Activated T-helper 1 cell treated with anti-CD3 and anti-CD28 coated beads, Interleukin-12 subunit alpha, Interleukin-12 subunit beta, Interleukin-2, Interleukin-4 antibody, amounts not matched to agents 30 ng/mL and 10 ng/mL and 1 ng/mL, durations not matched to agents 14 hours and 24 hours and 36 hours (primary cell): ENCODE results near the gene ERF. TPM values are rescaled to one million over a fixed set of nuclear protein-coding genes. Genes with fewer than 3 reads are reported as not detected.
"Not testable (repeated sequence)": the region's sequence is repeated elsewhere in the genome, so short reads cannot be mapped to it uniquely, and the experiment has no call there.

Experiments used
- DNase-seq: peaks from one replicate; pipeline ENCODE4 v3.0.0; 2021; ENCODE audit warnings: low spot score
- H3K27ac Mint-ChIP-seq: one replicate; pipeline ENCODE4 v1.8.0; 2021; ENCODE audit warnings: mild to moderate bottlenecking, mixed read lengths
- H3K27me3 Mint-ChIP-seq: one replicate; pipeline ENCODE4 v1.8.0; 2022; ENCODE audit warnings: mild to moderate bottlenecking, moderate library complexity, mixed read lengths; ENCODE audit not compliant: insufficient read depth
- H3K36me3 Mint-ChIP-seq: one replicate; pipeline ENCODE4 v1.8.0; 2021; ENCODE audit warnings: low read depth, mixed read lengths
- H3K4me1 Mint-ChIP-seq: one replicate; pipeline ENCODE4 v1.8.0; 2021; ENCODE audit warnings: low read depth, mixed read lengths
- H3K4me3 Mint-ChIP-seq: one replicate; pipeline ENCODE4 v1.8.0; 2021; ENCODE audit warnings: mild to moderate bottlenecking, moderate library complexity, mixed read lengths
- H3K9me3 Mint-ChIP-seq: one replicate; pipeline ENCODE4 v1.8.0; 2021; ENCODE audit warnings: mixed read lengths
- intact Hi-C: fragments of 100-400 bp; cut with micrococcal nuclease; formaldehyde crosslinking; loops from one replicate; pipeline ENCODE4 v1.15.1; 2024
- total RNA-seq: library from RNA; stranded (reverse); gene quantifications from 2 replicates; pipeline ENCODE4 v1.2.3, GENCODE V29; 2022

Gene ERF
- total RNA-seq, 1 donor from 2014 or later = 71.9 TPM

DNA sequence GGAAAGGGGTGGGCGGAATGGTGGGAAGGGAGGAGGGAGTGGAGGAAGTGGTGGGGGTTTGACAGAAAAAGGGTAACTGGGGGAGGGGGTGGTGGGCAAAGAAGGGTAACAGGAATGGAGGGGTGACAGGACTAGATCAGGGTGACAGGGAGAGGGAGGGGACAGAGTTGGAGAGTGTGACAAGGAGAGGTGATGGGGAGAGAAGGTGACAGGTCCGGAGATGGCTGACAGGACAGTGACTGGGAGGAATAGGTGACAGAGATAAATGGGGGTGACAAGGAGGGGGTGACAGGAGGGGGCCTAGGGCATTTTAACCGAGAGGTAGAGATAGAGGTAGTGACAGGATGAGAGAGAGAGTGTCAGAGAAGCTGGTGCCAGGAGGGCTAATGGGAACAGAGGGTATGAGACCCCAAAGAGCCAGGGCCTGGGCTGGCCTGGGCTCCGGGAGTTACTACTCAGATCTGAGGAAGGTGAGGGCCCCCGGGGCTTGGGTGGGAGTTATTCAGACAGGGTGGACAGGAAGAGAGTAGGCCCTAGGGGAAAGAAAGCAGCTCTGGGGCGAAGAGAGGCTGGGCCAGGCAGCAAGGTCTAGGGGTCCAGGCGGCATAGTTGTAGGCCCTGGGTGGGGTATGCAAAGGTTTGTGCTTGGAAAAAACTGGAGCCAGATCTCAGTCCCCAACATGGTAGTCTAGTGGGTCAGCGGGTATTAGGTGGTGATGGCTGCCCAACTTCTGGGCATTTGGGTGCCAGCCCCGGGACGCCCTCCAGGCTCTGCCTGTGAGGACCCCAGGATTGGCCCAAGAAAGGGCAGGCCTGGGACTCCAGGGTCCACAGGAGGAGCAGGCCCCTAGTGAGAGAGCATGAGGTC is 14.8 kb upstream of the ERF start:
- peaks cover 33% of the 10 kb centered on the region for H3K4me1 Mint-ChIP-seq
- no peak overlapping the region for H3K4me3 Mint-ChIP-seq
- H3K9me3 Mint-ChIP-seq = no peaks in the 10 kb centered on the region
- H3K27me3 Mint-ChIP-seq = no peaks in the 10 kb centered on the region
- intact Hi-C loops = no loop called here
- H3K36me3 Mint-ChIP-seq = peaks cover 15% of the 10 kb centered on the region
- peak overlapping the region; percentile 99 for H3K27ac Mint-ChIP-seq
- no peak for DNase-seq

- Mint-ChIP-seq H3K4me1 (peaks cover 30% of the 10 kb centered on the region), H3K4me3 (no peak within 1 kb of the TSS), H3K36me3 (peaks cover 10% of the 10 kb centered on the region), H3K27ac (peak within 1 kb of the TSS; percentile 99), H3K9me3 (no peaks in the 10 kb centered on the region), H3K27me3 (no peaks in the 10 kb centered on the region)
- DNase-seq = peak; percentile 99
- intact Hi-C loops = loop anchor here (1.0 kb wide), 6 partner anchors 14 to 409 kb away; partner anchors contain the start of genes DEDD2, ERF, PAFAH1B3 and PRR19
Measured at GRCh38 chr19:42268704-42269477, 14.0 kb upstream of the ERF start, which contains the start of gene CIC. Gene CIC (plus strand): TSS chr19:42269252. CDS start chr19:42271784, 2,532 bp downstream.

DNA sequence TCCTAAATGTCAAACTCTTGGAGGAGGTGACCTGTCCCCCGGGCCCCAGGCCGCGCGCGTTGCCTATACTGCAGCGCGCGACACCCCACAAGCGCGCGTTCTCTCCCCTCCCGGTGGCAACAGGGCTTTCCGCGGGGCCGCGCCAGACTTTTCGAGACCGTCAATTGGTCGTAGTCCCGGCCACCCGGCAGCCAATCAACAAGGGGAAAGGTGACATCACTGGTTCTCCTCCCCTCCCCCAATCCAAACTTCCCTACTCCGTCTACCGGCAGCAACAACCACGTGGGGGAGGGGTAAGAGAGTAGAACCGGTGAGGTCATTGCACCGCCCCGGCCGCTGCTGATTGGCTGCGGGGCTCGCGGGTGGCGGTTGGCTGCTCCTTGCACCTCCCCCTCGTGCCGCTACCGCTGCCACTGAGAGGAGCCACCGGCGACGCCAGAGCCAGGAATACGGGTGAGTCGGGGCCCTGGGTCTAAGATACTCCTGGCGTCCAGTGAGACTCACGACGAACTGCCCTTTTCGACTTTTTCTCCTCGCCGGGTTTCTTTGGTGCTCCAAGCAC is 13.3 kb upstream of the ERF start:
- intact Hi-C loops = loop anchor here (1.0 kb wide), 6 partner anchors 13 to 408 kb away; partner anchors contain the start of genes DEDD2, ERF, PAFAH1B3 and PRR19
- H3K36me3 Mint-ChIP-seq = peaks cover 6% of the 10 kb centered on the region
- no peaks in the 10 kb centered on the region for H3K27me3 Mint-ChIP-seq

DNA sequence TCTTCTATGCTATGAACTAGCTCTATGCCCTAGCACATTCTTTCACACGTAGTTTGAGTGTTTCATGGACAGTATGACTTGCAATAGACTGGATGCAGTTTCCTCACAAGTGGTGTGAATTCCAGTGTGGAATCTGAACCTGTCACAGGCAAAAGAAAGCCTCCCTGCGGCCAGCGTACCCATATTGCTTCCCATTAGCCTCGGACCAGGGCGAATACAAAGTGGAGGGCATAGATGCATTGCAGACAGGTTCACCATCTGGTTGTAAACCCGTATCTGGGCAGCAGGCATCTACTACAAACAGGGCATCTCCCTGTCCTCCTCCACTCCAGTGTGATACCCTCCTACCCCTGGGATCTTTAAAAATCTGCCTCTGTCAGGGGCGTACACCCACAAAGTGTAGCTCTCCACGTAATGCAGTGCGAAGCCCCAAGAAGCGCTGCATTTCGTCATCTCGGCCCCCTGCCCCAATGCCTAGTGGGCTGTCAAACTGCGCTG is 12.8 kb upstream of the ERF start:
- no peaks in the 10 kb centered on the region for H3K9me3 Mint-ChIP-seq
- intact Hi-C loops = loop anchor here (1.0 kb wide), 6 partner anchors 12 to 407 kb away; partner anchors contain the start of genes DEDD2, ERF, PAFAH1B3 and PRR19
- H3K36me3 Mint-ChIP-seq = peaks cover 6% of the 10 kb centered on the region
- H3K4me1 Mint-ChIP-seq = peaks cover 30% of the 10 kb centered on the region
- DNase-seq = no peak
- H3K27me3 Mint-ChIP-seq = no peaks in the 10 kb centered on the region
- H3K4me3 Mint-ChIP-seq = no peak overlapping the region
- H3K27ac Mint-ChIP-seq = no peak overlapping the region

More for the DNA sequence above, 13.3 kb upstream of the ERF start:
- Mint-ChIP-seq H3K4me3 (no peak overlapping the region), H3K27ac (no peak overlapping the region), H3K9me3 (no peaks in the 10 kb centered on the region), H3K4me1 (peaks cover 30% of the 10 kb centered on the region)
- peak; percentile 99 for DNase-seq

DNA sequence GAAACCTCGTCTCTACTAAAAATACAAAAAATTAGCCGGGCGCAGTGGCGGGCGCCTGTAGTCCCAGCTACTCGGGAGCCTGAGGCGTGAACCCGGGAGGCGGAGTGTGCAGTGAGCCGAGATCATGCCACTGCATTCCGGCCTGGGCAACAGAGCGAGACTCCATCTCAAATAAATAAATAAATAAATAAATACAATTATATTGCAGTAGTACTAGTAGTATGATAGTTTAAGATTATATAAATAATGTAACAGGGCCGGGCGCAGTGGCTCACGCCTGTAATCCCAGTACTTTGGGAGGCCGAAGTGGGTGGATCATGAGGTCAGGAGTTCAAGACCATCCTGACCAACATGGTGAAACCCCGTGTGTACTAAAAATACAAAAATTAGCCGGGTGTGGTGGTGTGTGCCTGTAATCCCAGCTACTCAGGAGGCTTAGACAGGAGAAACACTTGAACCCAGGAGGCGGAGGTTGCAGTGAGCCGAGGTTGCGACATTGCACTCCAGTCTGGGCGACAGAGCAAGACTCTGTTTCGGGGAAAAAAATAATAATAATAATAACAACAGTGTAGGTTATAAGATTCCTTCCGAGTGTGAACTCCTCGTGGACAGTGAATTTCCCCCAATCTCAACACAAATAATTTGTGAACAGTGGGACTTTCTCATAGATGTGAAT is 12.1 kb upstream of the ERF start:
- DNase-seq, H3K9me3 Mint-ChIP-seq, H3K27me3 Mint-ChIP-seq, H3K36me3 Mint-ChIP-seq, H3K4me3 Mint-ChIP-seq, H3K27ac Mint-ChIP-seq, intact Hi-C loops: not testable (repeated sequence)
- peaks cover 30% of the 10 kb centered on the region for H3K4me1 Mint-ChIP-seq

GRCh38 chr19:42266105-42266504 is 11.2 kb upstream of the ERF start:
- H3K27ac Mint-ChIP-seq, H3K27me3 Mint-ChIP-seq, intact Hi-C loops, H3K4me3 Mint-ChIP-seq, H3K36me3 Mint-ChIP-seq, H3K9me3 Mint-ChIP-seq, DNase-seq: not testable (repeated sequence)
- peaks cover 25% of the 10 kb centered on the region for H3K4me1 Mint-ChIP-seq

GRCh38 chr19:42261763-42262162 is 6.8 kb upstream of the ERF start:
- intact Hi-C loops = no loop called here
- H3K27me3 Mint-ChIP-seq = peaks cover 11% of the 10 kb centered on the region
- H3K27ac Mint-ChIP-seq = no peak overlapping the region
- H3K9me3 Mint-ChIP-seq = no peaks in the 10 kb centered on the region
- no peak overlapping the region for H3K4me3 Mint-ChIP-seq
- H3K36me3 Mint-ChIP-seq = no peaks in the 10 kb centered on the region
- no peak for DNase-seq
- H3K4me1 Mint-ChIP-seq = no peaks in the 10 kb centered on the region

- intact Hi-C loops, H3K36me3 Mint-ChIP-seq, H3K4me1 Mint-ChIP-seq, DNase-seq, H3K4me3 Mint-ChIP-seq, H3K9me3 Mint-ChIP-seq, H3K27ac Mint-ChIP-seq: not testable (repeated sequence)
- peaks cover 14% of the 10 kb centered on the region for H3K27me3 Mint-ChIP-seq
Measured at GRCh38 chr19:42257842-42258241, 2.9 kb upstream of the ERF start.

DNA sequence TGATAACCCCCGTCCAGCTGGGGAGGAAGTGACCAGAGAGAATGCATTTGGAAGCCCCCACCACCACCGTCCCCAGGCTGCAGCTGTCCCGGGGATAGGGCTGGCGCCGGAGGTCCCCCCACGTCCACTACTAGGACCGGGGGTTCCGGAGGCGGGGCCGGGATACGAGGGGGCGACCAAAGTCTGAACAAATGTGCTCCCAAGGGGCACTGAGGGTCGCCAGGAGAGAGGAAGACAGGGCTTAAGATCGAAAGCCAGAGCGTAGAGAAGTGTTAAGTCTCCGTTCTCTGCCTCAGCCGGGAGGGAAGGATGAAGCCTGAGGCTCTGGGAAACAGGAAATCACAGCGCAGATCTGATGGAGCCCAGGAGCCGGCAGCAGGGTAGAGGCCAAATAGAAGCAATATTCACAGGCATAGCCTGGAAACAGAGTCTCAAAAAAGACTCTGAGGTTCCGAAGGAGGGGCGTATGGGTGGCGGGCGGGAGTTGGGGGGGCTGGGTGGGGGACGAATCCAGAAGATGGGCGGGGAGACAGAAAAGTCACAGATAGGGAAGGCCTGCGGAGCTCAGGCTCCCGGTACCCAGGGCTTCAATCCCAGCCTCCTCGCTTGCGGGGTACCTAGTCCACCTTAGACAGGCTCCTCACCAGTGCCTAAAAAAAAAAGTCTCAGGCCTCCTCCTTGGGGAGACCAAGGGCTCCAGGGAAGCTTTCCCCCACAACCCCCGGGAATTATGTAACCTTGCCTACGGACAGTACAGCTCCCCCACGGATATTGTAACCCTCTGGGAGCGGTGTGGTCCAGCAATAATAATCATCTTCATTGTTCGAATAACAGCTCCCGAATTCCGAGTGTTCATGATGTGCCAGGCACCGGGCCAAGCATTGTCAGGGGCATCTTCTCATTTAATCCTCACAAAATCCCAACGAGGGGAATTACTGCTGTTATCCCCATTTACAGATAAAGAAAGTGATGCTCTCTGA is 1.1 kb upstream of the ERF start:
- no peak for DNase-seq
- H3K27me3 Mint-ChIP-seq = peaks cover 9% of the 10 kb centered on the region
- peaks cover 8% of the 10 kb centered on the region for H3K36me3 Mint-ChIP-seq
- peaks cover 19% of the 10 kb centered on the region for H3K4me1 Mint-ChIP-seq
- intact Hi-C loops = loop anchor here (1.0 kb wide), 5 partner anchors 12 to 69 kb away; partner anchors contain the start of genes DEDD2, MEGF8, PAFAH1B3 and PRR19
- H3K27ac Mint-ChIP-seq = no peak overlapping the region
- peak overlapping the region; percentile 74 for H3K4me3 Mint-ChIP-seq
- H3K9me3 Mint-ChIP-seq = no peaks in the 10 kb centered on the region

GRCh38 chr19:42254089-42254849 is 659 bp downstream of the ERF start:
- Mint-ChIP-seq H3K27me3 (peaks cover 9% of the 10 kb centered on the region), H3K27ac (peak overlapping the region; percentile 40), H3K4me1 (peaks cover 19% of the 10 kb centered on the region), H3K9me3 (no peaks in the 10 kb centered on the region), H3K36me3 (peaks cover 8% of the 10 kb centered on the region), H3K4me3 (peak overlapping the region; percentile 74)
- intact Hi-C loops = loop anchor here (1.0 kb wide), 1 partner anchor 10 kb away; no protein-coding TSS in a partner anchor
- DNase-seq = peak; percentile 69
